ENCODE data around the gene CD9.
"Not testable (repeated sequence)": the region's sequence is repeated elsewhere in the genome, so short reads cannot be mapped to it uniquely, and the experiment has no call there.

Gene CD9

DNA sequence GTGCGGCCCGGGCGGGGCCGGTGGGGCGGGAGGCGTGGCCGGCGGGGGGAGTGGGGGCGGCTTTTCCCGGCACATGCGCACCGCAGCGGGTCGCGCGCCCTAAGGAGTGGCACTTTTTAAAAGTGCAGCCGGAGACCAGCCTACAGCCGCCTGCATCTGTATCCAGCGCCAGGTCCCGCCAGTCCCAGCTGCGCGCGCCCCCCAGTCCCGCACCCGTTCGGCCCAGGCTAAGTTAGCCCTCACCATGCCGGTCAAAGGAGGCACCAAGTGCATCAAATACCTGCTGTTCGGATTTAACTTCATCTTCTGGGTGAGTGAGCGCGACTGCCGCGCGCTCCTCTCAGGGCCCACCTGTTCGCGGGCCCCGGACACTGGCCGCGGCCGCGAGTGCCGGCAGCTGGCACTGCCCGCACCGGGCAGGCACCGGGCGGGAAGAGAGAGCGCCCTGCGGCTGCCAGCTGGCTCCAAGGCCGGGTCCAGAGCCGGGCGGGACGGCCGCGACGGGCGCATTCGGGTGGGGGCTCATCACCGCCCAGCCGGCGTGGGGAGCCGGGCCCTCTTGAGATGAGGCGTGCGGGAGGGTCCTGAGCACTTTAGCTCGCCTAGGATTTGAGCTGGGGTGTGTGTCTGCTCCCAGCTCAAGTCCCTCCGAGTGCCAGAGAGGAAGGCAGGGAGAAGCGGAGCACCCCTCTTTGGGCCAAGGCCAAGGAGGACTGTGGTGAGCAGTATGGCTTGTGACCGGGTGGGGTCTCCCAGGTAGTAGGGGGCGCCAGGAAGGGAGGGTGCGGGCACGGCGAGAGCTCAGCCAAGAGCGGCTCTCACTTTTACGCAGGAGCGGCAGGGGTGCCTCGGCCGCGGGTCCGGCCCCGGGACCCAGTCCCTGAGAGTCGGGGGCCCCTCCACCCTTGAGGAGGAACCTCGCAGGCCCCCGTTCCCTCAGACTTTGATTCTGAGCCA, at the start of gene CD9:
CD9 (plus strand) TSS at position 145 of the 957 bp plus-strand sequence; CDS start at position 245, 100 bp downstream.
- Histone ChIP-seq H3K9me3 (ENCODE audit: control insufficient read depth, low read depth, low read length) (no peaks in the 10 kb centered on the region), H3K4me1 (ENCODE audit: control insufficient read depth, low read depth, low read length) (peaks cover 48% of the 10 kb centered on the region), H3K9ac (ENCODE audit: low read length) (peak within 1 kb of the TSS; percentile 65), H3K36me3 (ENCODE audit: control insufficient read depth, low read depth, low read length) (no peaks in the 10 kb centered on the region), H3K4me3 (ENCODE audit: low read length) (peak within 1 kb of the TSS; percentile 82), H3K27me3 (ENCODE audit: control insufficient read depth, insufficient read depth, low read length) (peaks cover 36% of the 10 kb centered on the region), H3K27ac (ENCODE audit: low read length) (no peak within 1 kb of the TSS)

GRCh38 chr12:6154730-6155459, 45.3 kb upstream of the CD9 start:
- Histone ChIP-seq H3K27me3 (ENCODE audit: control insufficient read depth, insufficient read depth, low read length) (no peaks in the 10 kb centered on the region), H3K4me3 (ENCODE audit: low read length) (no peak overlapping the region), H3K36me3 (ENCODE audit: control insufficient read depth, low read depth, low read length) (no peaks in the 10 kb centered on the region), H3K4me1 (ENCODE audit: control insufficient read depth, low read depth, low read length) (no peaks in the 10 kb centered on the region), H3K27ac (ENCODE audit: low read length) (no peak overlapping the region), H3K9ac (ENCODE audit: low read length) (no peak overlapping the region), H3K9me3 (ENCODE audit: control insufficient read depth, low read depth, low read length) (no peaks in the 10 kb centered on the region)

- Histone ChIP-seq H3K9me3 (ENCODE audit: control insufficient read depth, low read depth, low read length) (no peaks in the 10 kb centered on the region), H3K4me3 (ENCODE audit: low read length) (no peak overlapping the region), H3K27ac (ENCODE audit: low read length) (no peak overlapping the region), H3K4me1 (ENCODE audit: control insufficient read depth, low read depth, low read length) (no peaks in the 10 kb centered on the region), H3K36me3 (ENCODE audit: control insufficient read depth, low read depth, low read length) (no peaks in the 10 kb centered on the region), H3K27me3 (ENCODE audit: control insufficient read depth, insufficient read depth, low read length) (no peaks in the 10 kb centered on the region), H3K9ac (ENCODE audit: low read length) (no peak overlapping the region)
These were observed 42.7 kb upstream of the CD9 start for GRCh38 chr12:6157482-6157881.

DNA sequence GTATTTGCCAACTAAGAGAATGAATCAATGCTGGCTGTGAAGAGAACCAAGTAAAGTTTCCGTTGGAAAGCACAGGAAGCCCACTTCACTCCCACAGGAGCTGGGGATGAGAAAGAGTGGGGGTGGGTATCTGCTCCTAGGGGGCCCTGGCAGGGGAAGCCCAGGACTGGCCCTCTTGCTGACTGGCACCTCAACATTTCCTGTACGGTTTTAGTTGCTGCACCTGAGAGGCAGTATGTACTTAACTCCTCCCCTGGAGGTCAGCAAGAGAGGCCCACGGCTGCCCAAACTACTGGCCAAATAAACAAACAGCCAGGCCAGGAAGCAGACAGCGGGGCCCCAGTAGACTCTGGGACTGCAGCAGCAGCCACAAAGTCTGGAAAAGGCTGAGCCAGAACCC, 41.9 kb upstream of the CD9 start:
- Histone ChIP-seq H3K4me3 (ENCODE audit: low read length) (no peak overlapping the region), H3K27me3 (ENCODE audit: control insufficient read depth, insufficient read depth, low read length) (no peaks in the 10 kb centered on the region), H3K9me3 (ENCODE audit: control insufficient read depth, low read depth, low read length) (no peaks in the 10 kb centered on the region), H3K27ac (ENCODE audit: low read length) (no peak overlapping the region), H3K4me1 (ENCODE audit: control insufficient read depth, low read depth, low read length) (no peaks in the 10 kb centered on the region), H3K36me3 (ENCODE audit: control insufficient read depth, low read depth, low read length) (no peaks in the 10 kb centered on the region), H3K9ac (ENCODE audit: low read length) (no peak overlapping the region)

DNA sequence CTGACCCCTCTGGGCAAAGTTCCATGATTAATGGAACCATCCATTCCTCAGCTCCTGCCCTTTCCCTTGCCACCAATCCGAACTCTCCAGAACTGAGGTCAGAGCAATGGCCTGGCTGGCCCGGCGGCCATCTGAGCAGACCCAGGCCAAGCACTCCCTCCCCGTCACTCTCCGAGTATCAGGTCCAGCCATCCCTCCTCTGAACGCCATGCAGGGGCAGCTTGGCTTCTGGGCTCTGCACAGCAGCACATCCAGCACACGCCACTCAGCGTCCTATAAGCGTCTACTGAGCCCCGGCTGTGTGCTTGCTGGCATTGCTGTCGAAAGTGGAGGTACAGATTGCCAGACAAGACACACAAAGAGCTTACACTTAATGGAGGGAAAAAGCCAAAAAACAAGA, 41.5 kb upstream of the CD9 start:
- Histone ChIP-seq H3K27me3 (ENCODE audit: control insufficient read depth, insufficient read depth, low read length) (no peaks in the 10 kb centered on the region), H3K4me3 (ENCODE audit: low read length) (no peak overlapping the region), H3K27ac (ENCODE audit: low read length) (no peak overlapping the region), H3K36me3 (ENCODE audit: control insufficient read depth, low read depth, low read length) (no peaks in the 10 kb centered on the region), H3K9ac (ENCODE audit: low read length) (no peak overlapping the region), H3K9me3 (ENCODE audit: control insufficient read depth, low read depth, low read length) (no peaks in the 10 kb centered on the region), H3K4me1 (ENCODE audit: control insufficient read depth, low read depth, low read length) (no peaks in the 10 kb centered on the region)

- not testable (repeated sequence) for H3K36me3 ChIP-seq (ENCODE audit: control insufficient read depth, low read depth, low read length); H3K9me3 ChIP-seq (ENCODE audit: control insufficient read depth, low read depth, low read length); H3K4me1 ChIP-seq (ENCODE audit: control insufficient read depth, low read depth, low read length); H3K9ac ChIP-seq (ENCODE audit: low read length); H3K27ac ChIP-seq (ENCODE audit: low read length); H3K27me3 ChIP-seq (ENCODE audit: control insufficient read depth, insufficient read depth, low read length); H3K4me3 ChIP-seq (ENCODE audit: low read length)
These were observed 40.8 kb upstream of the CD9 start for GRCh38 chr12:6159166-6160011.

GRCh38 chr12:6160049-6160649, 40.1 kb upstream of the CD9 start:
- not testable (repeated sequence) for H3K9me3 ChIP-seq (ENCODE audit: control insufficient read depth, low read depth, low read length); H3K36me3 ChIP-seq (ENCODE audit: control insufficient read depth, low read depth, low read length)

GRCh38 chr12:6161124-6161882, 38.9 kb upstream of the CD9 start:
- no peaks in the 10 kb centered on the region for H3K4me1 ChIP-seq (ENCODE audit: control insufficient read depth, low read depth, low read length)
- H3K36me3 ChIP-seq (ENCODE audit: control insufficient read depth, low read depth, low read length), result no peaks in the 10 kb centered on the region
- H3K27ac ChIP-seq (ENCODE audit: low read length), result no peak overlapping the region
- H3K9ac ChIP-seq (ENCODE audit: low read length), result no peak overlapping the region
- no peak overlapping the region for H3K4me3 ChIP-seq (ENCODE audit: low read length)
- no peaks in the 10 kb centered on the region for H3K9me3 ChIP-seq (ENCODE audit: control insufficient read depth, low read depth, low read length)
- no peaks in the 10 kb centered on the region for H3K27me3 ChIP-seq (ENCODE audit: control insufficient read depth, insufficient read depth, low read length)

More at GRCh38 chr12:6160049-6160649, 40.1 kb upstream of the CD9 start:
- not testable (repeated sequence) for H3K4me3 ChIP-seq (ENCODE audit: low read length); H3K4me1 ChIP-seq (ENCODE audit: control insufficient read depth, low read depth, low read length); H3K27me3 ChIP-seq (ENCODE audit: control insufficient read depth, insufficient read depth, low read length); H3K9ac ChIP-seq (ENCODE audit: low read length); H3K27ac ChIP-seq (ENCODE audit: low read length)

GRCh38 chr12:6163416-6164060, 36.7 kb upstream of the CD9 start:
- H3K27ac ChIP-seq (ENCODE audit: low read length), result no peak overlapping the region
- no peak overlapping the region for H3K4me3 ChIP-seq (ENCODE audit: low read length)
- H3K9me3 ChIP-seq (ENCODE audit: control insufficient read depth, low read depth, low read length), result no peaks in the 10 kb centered on the region
- H3K9ac ChIP-seq (ENCODE audit: low read length), result no peak overlapping the region
- no peaks in the 10 kb centered on the region for H3K36me3 ChIP-seq (ENCODE audit: control insufficient read depth, low read depth, low read length)
- H3K4me1 ChIP-seq (ENCODE audit: control insufficient read depth, low read depth, low read length), result no peaks in the 10 kb centered on the region
- H3K27me3 ChIP-seq (ENCODE audit: control insufficient read depth, insufficient read depth, low read length), result no peaks in the 10 kb centered on the region

- Histone ChIP-seq H3K4me1 (ENCODE audit: control insufficient read depth, low read depth, low read length) (no peaks in the 10 kb centered on the region), H3K9ac (ENCODE audit: low read length) (no peak overlapping the region), H3K27ac (ENCODE audit: low read length) (no peak overlapping the region), H3K9me3 (ENCODE audit: control insufficient read depth, low read depth, low read length) (no peaks in the 10 kb centered on the region), H3K27me3 (ENCODE audit: control insufficient read depth, insufficient read depth, low read length) (no peaks in the 10 kb centered on the region), H3K4me3 (ENCODE audit: low read length) (no peak overlapping the region), H3K36me3 (ENCODE audit: control insufficient read depth, low read depth, low read length) (no peaks in the 10 kb centered on the region)
These were observed 34.8 kb upstream of the CD9 start for GRCh38 chr12:6165395-6165794.
